ENCODE results near the gene A4GALT.
"Not testable (repeated sequence)": the region's sequence is repeated elsewhere in the genome, so short reads cannot be mapped to it uniquely, and the experiment has no call there.

Gene A4GALT

DNA sequence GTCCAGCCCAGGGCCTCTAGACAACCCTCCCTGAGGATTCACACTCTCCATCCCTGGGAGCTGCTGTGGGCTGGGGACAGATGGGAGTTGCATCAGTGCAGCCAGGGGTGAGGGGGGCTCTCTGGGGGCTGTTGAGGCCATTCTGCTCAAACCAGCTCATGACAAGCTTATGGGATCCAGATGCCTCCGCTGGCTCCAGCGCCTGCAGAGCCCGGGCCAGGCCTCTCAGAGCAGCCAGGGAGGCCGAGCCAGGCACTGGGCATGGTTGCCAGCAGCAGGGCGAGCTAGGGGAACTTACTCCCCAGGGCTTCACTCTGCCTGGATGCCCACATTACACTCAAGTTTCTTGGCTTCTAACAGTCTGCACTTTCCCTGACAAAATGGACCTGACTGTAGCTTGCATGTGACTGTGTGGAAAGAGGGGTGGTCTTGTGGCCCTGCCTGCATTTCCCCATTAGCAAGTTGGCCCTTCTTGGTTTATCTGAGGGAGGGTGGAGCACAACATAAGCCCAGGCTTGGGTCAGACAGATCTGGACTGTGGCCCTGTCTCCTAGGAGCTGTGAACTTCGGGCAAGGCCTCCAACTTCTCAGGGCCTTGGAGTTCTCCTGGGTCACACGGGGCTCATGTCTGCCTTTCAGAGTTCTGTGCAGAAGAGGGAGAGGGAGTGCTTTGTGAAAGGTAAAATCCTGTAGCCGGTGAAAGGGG lies 36.9 kb downstream of the A4GALT start:
- DNase-seq (ENCODE audit: low read depth in 2 of 2): no peak

- no peak for DNase-seq (ENCODE audit: low read depth in 2 of 2)
Measured at GRCh38 chr22:42682113-42682851, 38.4 kb downstream of the A4GALT start.

DNA sequence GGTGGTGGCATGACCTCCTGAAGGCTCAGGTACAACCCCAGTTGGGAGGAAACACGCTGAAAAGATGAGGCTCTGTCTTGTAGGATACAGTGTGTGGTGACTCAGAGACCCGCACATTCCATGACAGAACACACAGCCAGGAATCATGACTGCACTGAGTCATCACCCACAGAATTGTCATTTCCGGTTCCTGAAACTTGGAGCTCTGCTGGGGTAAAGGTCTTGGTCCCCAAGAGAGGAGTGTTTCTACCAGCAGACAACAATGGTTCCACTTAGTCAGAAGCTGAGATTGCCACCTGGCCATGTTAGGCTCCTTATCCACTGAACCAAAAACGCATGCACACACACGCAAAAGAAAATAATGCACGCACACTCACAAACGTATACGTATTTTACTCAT lies 40.0 kb downstream of the A4GALT start:
- DNase-seq (ENCODE audit: low read depth in 2 of 2): no peak

GRCh38 chr22:42679691-42680090 lies 41.0 kb downstream of the A4GALT start:
- DNase-seq (ENCODE audit: low read depth in 2 of 2): no peak

DNA sequence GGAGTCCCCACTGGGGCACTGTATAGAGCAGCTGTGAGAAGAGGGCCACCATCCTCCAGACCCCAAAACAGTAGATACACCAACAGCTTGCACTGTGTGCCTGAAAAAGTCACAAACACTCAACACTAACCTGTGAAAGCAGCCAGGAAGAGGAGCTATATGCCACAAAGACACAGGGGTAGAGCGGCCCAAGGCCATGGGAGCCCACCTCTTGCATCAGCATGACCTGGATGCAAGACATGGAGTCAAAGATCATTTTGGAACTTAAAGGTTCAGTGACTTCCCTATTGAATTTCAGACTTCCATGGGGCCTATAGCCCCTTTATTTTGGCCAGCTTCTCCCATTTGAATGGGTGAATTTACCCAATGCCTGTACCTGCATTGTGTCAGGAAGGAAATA lies 41.8 kb downstream of the A4GALT start:
- no peak for DNase-seq (ENCODE audit: low read depth in 2 of 2)

DNA sequence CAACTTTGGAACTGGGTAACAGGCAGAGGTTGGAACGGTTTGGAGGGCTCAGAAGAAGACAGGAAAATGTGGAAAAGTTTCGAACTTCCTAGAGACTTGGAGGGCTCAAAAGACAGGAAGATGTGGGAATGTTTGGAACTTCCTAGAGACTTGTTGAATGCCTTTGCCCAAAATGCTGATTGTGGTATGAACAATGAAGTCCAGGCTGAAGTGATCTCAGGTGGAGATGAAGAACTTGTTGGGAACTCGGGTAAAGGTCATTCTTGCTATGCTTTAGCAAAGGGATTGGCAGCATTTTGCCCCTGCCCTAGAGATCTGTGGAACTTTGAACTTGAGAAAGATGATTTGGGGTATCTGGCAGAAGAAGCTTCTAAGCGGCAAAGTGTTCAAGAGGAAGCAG lies 42.7 kb downstream of the A4GALT start:
- not testable (repeated sequence) for DNase-seq (ENCODE audit: low read depth in 2 of 2)

GRCh38 chr22:42676059-42676607 lies 44.5 kb downstream of the A4GALT start:
- no peak for DNase-seq (ENCODE audit: low read depth in 2 of 2)

- no peak for DNase-seq (ENCODE audit: low read depth in 2 of 2)
Measured at GRCh38 chr22:42673898-42674401, 46.7 kb downstream of the A4GALT start.

DNA sequence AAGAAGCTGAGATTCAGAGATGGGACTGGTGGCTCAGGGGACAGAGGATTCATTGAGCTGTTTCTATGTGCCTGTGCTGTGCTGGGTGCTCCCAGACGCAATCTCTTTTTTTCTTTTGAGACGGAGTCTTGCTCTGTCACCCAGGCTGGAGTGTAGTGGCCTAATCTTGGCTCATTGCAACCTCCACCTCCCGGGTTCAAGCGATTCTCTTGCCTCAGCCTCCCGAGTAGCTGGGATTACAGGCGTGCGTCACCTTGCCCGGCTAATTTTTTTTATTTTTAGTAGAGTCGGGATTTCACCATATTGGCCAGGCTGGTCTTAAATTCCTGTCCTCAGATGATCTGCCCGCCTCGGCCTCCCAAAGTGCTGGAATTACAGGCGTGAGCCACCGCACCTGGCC lies 47.6 kb downstream of the A4GALT start:
- DNase-seq (ENCODE audit: low read depth in 2 of 2): not testable (repeated sequence)

- DNase-seq (ENCODE audit: low read depth in 2 of 2): no peak
Measured at GRCh38 chr22:42670921-42671709, 49.6 kb downstream of the A4GALT start.

DNA sequence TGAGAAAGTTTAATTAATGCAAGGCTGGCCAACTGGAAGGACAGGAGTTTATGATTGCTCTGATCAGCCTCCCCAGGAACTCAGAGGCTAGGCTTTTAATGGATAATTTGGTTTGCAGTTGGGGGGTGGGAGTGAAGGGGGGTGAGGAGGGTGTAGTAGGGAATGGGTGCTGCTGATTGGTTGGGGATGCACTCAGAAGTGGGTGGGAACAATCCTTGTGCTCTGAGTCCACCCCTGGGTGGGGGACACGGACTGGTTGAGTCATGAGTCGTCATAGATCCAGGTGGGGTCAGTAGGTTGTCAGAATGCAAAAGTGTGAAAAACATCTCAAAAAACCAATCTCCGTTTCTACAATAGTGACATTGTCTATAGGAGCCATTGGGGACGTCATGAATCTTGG lies 50.6 kb downstream of the A4GALT start:
- no peak for DNase-seq (ENCODE audit: low read depth in 2 of 2)

GRCh38 chr22:42666393-42666792 lies 54.3 kb downstream of the A4GALT start:
- not testable (repeated sequence) for DNase-seq (ENCODE audit: low read depth in 2 of 2)

GRCh38 chr22:42664976-42665831 lies 55.5 kb downstream of the A4GALT start:
- DNase-seq (ENCODE audit: low read depth in 2 of 2): no peak

DNA sequence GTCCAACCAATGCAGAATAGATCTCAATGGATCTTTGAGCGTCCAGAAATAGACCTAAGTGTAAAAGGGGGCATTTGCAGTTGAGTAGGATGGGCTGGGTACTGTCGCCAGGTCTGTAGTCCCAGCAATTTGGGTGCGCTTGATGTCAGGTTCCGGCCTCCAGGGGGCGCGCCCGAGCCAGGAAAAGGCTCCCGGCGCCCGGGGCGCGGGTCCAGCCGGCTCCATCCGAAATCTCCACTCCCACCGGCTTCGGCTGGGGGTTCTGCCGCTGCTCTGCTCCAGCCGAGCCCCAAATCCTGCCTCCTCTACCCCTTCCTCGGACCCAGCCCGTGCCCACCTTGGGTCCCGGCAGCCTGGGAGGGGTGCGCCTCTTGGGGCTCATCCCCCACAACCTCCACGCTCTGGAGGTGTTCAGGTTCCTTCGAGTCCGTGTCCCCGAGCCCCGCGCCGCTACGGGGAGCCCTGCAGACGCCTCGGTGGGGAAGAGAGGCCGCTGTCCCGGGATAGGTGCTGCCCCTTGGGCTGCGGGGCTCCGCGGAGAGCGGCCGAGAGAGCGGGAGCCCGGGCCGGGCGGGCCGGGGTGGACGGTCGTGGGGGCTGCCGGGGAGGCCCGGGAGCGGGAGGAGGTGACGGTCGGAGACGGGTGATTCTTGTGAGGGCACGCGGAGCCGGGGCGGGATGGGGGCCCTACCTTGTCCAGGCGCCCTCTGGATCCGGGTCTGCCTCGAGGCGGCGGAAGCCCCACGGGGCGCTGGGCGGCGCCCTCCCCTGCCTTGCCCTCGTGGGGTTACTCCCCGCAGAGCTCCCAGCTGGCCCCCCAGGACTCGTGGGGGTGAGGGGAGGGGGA lies 58.5 kb downstream of the A4GALT start:
- peak; percentile 54 to 60 for DNase-seq (ENCODE audit: low read depth in 2 of 2)

DNA sequence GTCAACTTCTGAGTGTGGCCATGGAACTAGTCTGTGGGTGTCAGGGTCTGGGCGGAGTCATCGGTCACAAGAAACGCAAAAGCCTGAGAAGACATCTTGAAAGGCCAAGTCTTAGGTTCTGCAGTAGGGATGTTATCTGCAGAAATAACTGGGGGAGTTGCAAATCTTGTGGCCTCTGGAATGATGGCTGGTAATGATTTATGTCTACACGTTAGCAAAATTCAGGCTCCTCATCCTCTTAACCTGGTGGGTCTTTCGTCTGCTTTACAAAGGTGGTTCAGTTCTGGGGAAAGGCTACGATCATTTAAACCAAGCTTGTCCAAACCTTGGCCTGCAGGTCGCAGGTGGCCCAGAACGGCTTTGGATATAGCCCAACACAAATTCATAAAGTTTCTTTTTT lies 64.1 kb downstream of the A4GALT start:
- no peak for DNase-seq (ENCODE audit: low read depth in 2 of 2)

- no peak for DNase-seq (ENCODE audit: low read depth in 2 of 2)
Measured at GRCh38 chr22:42655693-42656092, 65.0 kb downstream of the A4GALT start.

- DNase-seq (ENCODE audit: low read depth in 2 of 2): no peak
Measured at GRCh38 chr22:42654436-42655073, 66.1 kb downstream of the A4GALT start.

GRCh38 chr22:42653999-42654398 lies 66.7 kb downstream of the A4GALT start:
- no peak for DNase-seq (ENCODE audit: low read depth in 2 of 2)

- no peak for DNase-seq (ENCODE audit: low read depth in 2 of 2)
Measured at GRCh38 chr22:42651134-42651533, 69.5 kb downstream of the A4GALT start.

Measured in activated CD8-positive, alpha-beta memory T cell treated with anti-CD3 and anti-CD28 coated beads for 4 hours (primary cell).